ENCODE data around the gene GDI1.

Gene GDI1

DNA sequence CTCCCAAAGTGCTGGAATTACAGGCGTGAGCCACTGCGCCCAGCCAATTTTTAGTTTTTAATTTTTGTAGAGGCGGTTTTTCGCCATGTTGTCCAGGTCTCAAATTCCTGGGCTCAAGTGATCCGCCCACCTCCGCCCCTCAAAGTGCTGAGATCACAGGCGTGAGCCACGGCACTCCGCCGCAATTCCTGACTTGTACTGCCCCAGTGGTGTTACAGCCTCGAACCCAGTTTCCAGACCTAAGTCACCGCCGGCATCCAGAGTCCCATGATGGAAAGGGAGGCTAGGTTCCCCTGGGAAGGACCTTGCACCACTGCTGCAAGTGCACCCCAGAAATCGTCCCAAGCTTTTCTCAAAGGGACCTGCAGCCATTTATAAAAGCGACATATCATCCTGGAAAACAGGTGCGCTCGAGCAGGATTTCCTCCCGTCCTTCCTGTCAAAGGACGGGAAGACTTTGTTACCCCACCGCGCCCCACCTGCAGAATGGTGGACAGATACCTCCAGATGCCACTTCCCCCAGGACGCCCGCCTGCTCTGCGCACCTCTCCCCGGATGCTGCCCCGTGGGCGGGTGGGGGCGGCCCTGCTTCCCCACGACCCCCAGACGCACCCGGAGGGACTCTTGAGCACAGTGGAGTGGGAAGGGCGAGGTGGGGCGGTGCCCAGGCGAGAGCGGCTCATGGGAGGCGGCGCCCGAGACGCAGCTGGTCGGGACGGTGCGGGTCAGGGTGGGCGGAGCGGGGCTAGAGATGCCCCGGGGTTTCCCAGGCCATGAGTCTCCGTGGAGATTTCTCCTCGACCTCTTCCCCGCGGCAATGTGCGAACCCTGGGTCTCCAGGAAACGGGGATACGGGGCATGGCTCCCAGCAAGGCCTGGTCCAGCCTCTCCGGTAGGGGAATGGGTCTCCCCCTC lies 39.7 kb upstream of the GDI1 start:
- Histone ChIP-seq H3K4me1 (ENCODE audit: control insufficient read depth, insufficient read depth, low read length) (no peaks in the 10 kb centered on the region), H3K4me3 (ENCODE audit: low read depth, low read length) (peak overlapping the region; percentile 41), H3K27ac (ENCODE audit: extremely low read depth, low read depth, low read length) (peak overlapping the region; percentile 84), H3K9me3 (ENCODE audit: control insufficient read depth, insufficient read depth, low read depth, low read length) (no peaks in the 10 kb centered on the region), H3K36me3 (ENCODE audit: control insufficient read depth in 2 of 2, insufficient read depth in 1 of 2, low read length in 2 of 2) (peaks cover 0 to 31% of the 10 kb centered on the region in 2 experiments; a peak in 1 of 3 replicates)
- ChIA-PET CTCF (interaction anchor here (0.5 to 1.5 kb wide), 4 partner anchors 10 to 128 kb away, joined by 3 to 4 read pairs (median 4); no protein-coding TSS in a partner anchor), POLR2A (interaction anchor here (0.7 to 6.5 kb wide), 14 partner anchors 10 to 135 kb away, joined by 3 to 57 read pairs (median 7); partner anchors contain the start of genes DNASE1L1, EMD, FLNA and SLC10A3)
- TF ChIP-seq KLF9 (tag by site-specific recombination; IDR thresholded peaks at IDR 0.05; ENCODE audit: low read depth) (peak; percentile 66), KLF16 (tag by site-specific recombination; IDR thresholded peaks at IDR 0.05) (peak; percentile 59), SP7 (tag by site-specific recombination; IDR thresholded peaks at IDR 0.05) (no peak), GLIS1 (tag by site-specific recombination; IDR thresholded peaks at IDR 0.05) (peak; percentile 13; the same call in 1 of the 2 replicates), ZNF76 (tag by site-specific recombination; IDR thresholded peaks at IDR 0.05; ENCODE audit: borderline replicate concordance, low read depth) (peak; percentile 46; the same call in 1 of the 2 replicates), ZNF600 (tag by site-specific recombination; IDR thresholded peaks at IDR 0.05) (peak; percentile 52; the same call in 1 of the 2 replicates), SP3 (tag by site-specific recombination; IDR thresholded peaks at IDR 0.05) (peak; percentile 49), ZNF501 (tag by site-specific recombination; IDR thresholded peaks at IDR 0.05) (peak; percentile 71), ZFHX2 (tag by site-specific recombination; conservative IDR thresholded peaks at IDR 0.05) (peak; percentile 87), KLF1 (tag by site-specific recombination; IDR thresholded peaks at IDR 0.05) (peak; percentile 84), ZBTB48 (tag by site-specific recombination; IDR thresholded peaks at IDR 0.05) (peak; percentile 32; the same call in 1 of the 2 replicates), ZNF416 (tag by site-specific recombination; IDR thresholded peaks at IDR 0.05) (no peak), KLF7 (tag by site-specific recombination; IDR thresholded peaks at IDR 0.05; ENCODE audit: borderline replicate concordance) (0 out of 2 replicates have a peak, but pooled peaks have one; percentile 15), ZNF777 (tag by site-specific recombination; IDR thresholded peaks at IDR 0.05; ENCODE audit: borderline replicate concordance) (0 out of 2 replicates have a peak, but pooled peaks have one; percentile 34), ZNF354C (tag by site-specific recombination; IDR thresholded peaks at IDR 0.05; ENCODE audit: borderline replicate concordance, low read depth) (no peak), SP2 (tag by site-specific recombination; IDR thresholded peaks at IDR 0.05) (peak; percentile 75), ZNF2 (tag by site-specific recombination; IDR thresholded peaks at IDR 0.05) (0 out of 2 replicates have a peak, but pooled peaks have one; percentile 18), MZF1 (tag by site-specific recombination; IDR thresholded peaks at IDR 0.05; ENCODE audit: borderline replicate concordance) (0 out of 2 replicates have a peak, but pooled peaks have one; percentile 16), ZNF146 (tag by site-specific recombination; IDR thresholded peaks at IDR 0.05) (no peak), HOXD13 (CRISPR knock-in tag; IDR thresholded peaks at IDR 0.05; ENCODE audit: borderline replicate concordance) (no peak), EGR2 (tag by site-specific recombination; IDR thresholded peaks at IDR 0.05; ENCODE audit: low read depth) (peak; percentile 61), GLIS2 (tag by site-specific recombination; IDR thresholded peaks at IDR 0.05) (peak; percentile 68), ZXDB (tag by site-specific recombination; IDR thresholded peaks at IDR 0.05) (peak; percentile 100)
- TF ChIP-seq, protein P1, sequence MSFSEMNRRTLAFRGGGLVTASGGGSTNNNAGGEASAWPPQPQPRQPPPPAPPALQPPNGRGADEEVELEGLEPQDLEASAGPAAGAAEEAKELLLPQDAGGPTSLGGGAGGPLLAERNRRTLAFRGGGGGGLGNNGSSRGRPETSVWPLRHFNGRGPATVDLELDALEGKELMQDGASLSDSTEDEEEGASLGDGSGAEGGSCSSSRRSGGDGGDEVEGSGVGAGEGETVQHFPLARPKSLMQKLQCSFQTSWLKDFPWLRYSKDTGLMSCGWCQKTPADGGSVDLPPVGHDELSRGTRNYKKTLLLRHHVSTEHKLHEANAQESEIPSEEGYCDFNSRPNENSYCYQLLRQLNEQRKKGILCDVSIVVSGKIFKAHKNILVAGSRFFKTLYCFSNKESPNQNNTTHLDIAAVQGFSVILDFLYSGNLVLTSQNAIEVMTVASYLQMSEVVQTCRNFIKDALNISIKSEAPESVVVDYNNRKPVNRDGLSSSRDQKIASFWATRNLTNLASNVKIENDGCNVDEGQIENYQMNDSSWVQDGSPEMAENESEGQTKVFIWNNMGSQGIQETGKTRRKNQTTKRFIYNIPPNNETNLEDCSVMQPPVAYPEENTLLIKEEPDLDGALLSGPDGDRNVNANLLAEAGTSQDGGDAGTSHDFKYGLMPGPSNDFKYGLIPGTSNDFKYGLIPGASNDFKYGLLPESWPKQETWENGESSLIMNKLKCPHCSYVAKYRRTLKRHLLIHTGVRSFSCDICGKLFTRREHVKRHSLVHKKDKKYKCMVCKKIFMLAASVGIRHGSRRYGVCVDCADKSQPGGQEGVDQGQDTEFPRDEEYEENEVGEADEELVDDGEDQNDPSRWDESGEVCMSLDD (tag by site-specific recombination; IDR thresholded peaks at IDR 0.05), result 0 out of 2 replicates have a peak, but pooled peaks have one; percentile 8
- TF ChIP-seq, protein P2, sequence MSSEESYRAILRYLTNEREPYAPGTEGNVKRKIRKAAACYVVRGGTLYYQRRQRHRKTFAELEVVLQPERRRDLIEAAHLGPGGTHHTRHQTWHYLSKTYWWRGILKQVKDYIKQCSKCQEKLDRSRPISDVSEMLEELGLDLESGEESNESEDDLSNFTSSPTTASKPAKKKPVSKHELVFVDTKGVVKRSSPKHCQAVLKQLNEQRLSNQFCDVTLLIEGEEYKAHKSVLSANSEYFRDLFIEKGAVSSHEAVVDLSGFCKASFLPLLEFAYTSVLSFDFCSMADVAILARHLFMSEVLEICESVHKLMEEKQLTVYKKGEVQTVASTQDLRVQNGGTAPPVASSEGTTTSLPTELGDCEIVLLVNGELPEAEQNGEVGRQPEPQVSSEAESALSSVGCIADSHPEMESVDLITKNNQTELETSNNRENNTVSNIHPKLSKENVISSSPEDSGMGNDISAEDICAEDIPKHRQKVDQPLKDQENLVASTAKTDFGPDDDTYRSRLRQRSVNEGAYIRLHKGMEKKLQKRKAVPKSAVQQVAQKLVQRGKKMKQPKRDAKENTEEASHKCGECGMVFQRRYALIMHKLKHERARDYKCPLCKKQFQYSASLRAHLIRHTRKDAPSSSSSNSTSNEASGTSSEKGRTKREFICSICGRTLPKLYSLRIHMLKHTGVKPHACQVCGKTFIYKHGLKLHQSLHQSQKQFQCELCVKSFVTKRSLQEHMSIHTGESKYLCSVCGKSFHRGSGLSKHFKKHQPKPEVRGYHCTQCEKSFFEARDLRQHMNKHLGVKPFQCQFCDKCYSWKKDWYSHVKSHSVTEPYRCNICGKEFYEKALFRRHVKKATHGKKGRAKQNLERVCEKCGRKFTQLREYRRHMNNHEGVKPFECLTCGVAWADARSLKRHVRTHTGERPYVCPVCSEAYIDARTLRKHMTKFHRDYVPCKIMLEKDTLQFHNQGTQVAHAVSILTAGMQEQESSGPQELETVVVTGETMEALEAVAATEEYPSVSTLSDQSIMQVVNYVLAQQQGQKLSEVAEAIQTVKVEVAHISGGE (tag by site-specific recombination; conservative IDR thresholded peaks at IDR 0.05; ENCODE audit: low read depth), result peak; percentile 56; the same call in 1 of the 2 replicates
- TF ChIP-seq, protein P3, sequence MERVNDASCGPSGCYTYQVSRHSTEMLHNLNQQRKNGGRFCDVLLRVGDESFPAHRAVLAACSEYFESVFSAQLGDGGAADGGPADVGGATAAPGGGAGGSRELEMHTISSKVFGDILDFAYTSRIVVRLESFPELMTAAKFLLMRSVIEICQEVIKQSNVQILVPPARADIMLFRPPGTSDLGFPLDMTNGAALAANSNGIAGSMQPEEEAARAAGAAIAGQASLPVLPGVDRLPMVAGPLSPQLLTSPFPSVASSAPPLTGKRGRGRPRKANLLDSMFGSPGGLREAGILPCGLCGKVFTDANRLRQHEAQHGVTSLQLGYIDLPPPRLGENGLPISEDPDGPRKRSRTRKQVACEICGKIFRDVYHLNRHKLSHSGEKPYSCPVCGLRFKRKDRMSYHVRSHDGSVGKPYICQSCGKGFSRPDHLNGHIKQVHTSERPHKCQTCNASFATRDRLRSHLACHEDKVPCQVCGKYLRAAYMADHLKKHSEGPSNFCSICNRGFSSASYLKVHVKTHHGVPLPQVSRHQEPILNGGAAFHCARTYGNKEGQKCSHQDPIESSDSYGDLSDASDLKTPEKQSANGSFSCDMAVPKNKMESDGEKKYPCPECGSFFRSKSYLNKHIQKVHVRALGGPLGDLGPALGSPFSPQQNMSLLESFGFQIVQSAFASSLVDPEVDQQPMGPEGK (tag by site-specific recombination; IDR thresholded peaks at IDR 0.05), result peak; percentile 59; the same call in 1 of the 2 replicates
- TF ChIP-seq, protein P4, sequence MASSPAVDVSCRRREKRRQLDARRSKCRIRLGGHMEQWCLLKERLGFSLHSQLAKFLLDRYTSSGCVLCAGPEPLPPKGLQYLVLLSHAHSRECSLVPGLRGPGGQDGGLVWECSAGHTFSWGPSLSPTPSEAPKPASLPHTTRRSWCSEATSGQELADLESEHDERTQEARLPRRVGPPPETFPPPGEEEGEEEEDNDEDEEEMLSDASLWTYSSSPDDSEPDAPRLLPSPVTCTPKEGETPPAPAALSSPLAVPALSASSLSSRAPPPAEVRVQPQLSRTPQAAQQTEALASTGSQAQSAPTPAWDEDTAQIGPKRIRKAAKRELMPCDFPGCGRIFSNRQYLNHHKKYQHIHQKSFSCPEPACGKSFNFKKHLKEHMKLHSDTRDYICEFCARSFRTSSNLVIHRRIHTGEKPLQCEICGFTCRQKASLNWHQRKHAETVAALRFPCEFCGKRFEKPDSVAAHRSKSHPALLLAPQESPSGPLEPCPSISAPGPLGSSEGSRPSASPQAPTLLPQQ (tag by site-specific recombination; IDR thresholded peaks at IDR 0.05), result no peak

Measured in HEK293 (cell line).